HG02840 (cell line): Measurements from ENCODE around the gene RFT1.
"Not testable (repeated sequence)": the region's sequence is repeated elsewhere in the genome, so short reads cannot be mapped to it uniquely, and the experiment has no call there.

Source experiments
- ATAC-seq: cut with Tn5 transposase; IDR thresholded peaks from one replicate; pipeline ENCODE4 v1.9.1; 2021; ENCODE audit warnings: mild to moderate bottlenecking, moderate library complexity, moderate number of reproducible peaks; ENCODE audit not compliant: unreplicated experiment, low FRiP score

Gene RFT1

DNA sequence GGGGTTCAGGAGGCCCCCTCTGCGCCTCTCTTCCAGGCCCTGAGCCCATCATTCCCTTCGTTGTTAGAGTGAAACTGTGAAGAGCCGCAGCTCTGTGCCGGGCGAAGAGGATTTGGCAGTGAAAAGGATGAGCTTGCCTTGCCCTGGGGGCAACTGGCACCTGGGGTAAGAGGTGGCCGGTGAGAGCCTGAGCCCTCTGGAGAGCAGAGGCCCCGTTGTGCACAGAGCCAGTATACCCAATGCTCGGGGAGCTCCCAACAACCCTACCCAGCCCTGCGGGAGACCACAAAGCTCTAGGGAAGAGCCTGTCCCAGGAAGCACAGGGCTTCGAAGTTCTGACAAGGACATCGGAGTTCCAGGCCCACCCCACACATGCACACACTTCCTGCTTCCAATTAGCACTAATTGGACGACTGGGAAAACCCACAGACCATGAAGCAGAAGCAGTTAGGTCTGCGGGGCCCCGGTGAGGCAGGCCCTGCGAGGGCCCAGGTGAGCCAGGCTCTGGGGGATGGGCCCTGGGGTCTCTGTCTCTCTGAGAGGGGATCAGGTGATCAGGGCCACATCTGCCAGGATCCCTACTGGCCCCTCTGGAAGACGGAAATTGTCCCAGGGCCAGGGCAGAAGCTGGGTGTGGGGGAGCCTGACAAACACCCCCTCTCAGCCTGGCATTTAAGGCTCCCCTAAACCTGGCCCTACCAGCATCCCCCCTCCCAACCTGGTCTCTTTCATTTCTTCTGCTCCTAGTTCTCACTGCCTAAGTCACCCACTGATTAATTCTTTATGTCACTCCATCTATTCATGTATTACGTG is 56.5 kb downstream of the RFT1 start:
- no peak for ATAC-seq

GRCh38 chr3:53072653-53073552 is 57.3 kb downstream of the RFT1 start:
- ATAC-seq = peak; percentile 78

GRCh38 chr3:53071882-53072431 is 58.3 kb downstream of the RFT1 start:
- ATAC-seq = no peak

- ATAC-seq = no peak
Observed at GRCh38 chr3:53069422-53070068, 60.7 kb downstream of the RFT1 start.

GRCh38 chr3:53068176-53068575 is 62.1 kb downstream of the RFT1 start:
- no peak for ATAC-seq

DNA sequence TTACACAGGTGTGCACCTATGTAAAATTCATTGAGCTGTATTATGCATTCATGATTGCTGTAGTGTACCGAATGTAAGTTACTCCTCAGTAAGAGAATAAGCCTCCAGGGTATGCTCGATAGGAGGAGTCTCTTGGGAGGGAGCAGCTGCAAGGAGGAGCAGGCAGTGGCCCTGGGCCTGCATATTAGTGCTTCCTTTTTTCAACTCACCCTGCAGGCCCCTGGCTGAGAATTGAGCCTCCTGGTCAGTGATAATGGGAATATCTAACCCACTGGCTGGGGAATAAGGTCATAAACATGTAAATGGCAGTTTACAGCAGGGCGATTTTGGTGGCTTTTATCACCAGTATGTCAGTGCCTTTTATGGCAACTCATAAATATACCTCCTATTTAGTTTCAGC is 62.7 kb downstream of the RFT1 start:
- no peak for ATAC-seq

DNA sequence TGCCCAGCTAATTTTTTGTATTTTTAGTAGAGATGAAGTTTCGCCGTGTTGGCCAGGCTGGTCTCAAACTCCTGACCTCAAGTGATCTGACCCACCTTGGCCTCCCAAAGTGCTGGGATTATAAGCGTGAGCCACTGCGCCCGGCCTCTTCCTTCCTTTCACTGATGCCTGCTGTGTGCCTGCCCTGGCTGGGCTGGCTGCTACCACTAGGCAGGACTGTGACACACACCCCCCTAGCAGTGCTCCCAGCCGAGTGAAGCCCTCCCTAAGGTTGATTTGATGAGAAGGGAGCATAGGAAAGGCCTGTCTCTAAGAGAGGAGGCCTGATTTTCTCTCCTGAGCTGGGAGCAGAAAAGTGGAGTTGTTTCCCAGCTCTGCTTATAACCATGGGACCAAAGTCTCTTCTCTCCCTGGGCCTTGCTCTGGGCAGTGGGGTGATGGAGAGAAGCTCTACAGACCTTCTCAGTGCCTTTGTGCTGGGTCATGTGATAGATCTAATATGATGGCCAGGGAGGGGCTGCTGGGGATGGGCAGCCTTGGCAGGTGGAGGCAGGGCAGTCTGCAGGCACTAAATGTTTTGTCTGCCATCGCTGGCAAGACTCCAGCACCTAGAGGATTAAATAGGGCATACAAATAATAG is 64.3 kb downstream of the RFT1 start:
- no peak for ATAC-seq

GRCh38 chr3:53062905-53063304 is 67.3 kb downstream of the RFT1 start:
- no peak for ATAC-seq

- ATAC-seq = no peak
Observed at GRCh38 chr3:53056442-53056841, 73.8 kb downstream of the RFT1 start.

- not testable (repeated sequence) for ATAC-seq
Observed at GRCh38 chr3:53054233-53054632, 76.0 kb downstream of the RFT1 start.

DNA sequence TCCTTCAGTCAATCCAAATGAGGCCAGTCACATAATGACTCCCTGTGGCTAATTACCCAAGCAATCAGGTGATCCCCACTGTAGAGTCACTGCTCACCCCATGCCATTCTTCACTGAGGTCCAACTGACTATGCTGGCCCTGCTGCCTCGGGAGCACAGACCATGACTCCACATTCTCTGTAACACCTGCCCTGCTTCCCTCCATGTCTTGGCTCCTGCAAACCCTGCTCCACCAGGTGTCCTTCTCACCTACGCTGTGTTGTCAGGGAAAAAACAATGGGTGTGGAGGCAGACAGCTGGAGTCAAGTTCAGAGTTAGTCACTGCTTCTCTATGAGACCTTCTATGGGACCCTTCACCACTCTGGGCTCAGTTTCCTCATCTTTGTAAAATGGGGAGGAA is 78.3 kb downstream of the RFT1 start:
- ATAC-seq = no peak

GRCh38 chr3:53049987-53050386 is 80.2 kb downstream of the RFT1 start:
- ATAC-seq = no peak

- peak; percentile 28 for ATAC-seq
Observed at GRCh38 chr3:53046171-53047170, 83.8 kb downstream of the RFT1 start.

DNA sequence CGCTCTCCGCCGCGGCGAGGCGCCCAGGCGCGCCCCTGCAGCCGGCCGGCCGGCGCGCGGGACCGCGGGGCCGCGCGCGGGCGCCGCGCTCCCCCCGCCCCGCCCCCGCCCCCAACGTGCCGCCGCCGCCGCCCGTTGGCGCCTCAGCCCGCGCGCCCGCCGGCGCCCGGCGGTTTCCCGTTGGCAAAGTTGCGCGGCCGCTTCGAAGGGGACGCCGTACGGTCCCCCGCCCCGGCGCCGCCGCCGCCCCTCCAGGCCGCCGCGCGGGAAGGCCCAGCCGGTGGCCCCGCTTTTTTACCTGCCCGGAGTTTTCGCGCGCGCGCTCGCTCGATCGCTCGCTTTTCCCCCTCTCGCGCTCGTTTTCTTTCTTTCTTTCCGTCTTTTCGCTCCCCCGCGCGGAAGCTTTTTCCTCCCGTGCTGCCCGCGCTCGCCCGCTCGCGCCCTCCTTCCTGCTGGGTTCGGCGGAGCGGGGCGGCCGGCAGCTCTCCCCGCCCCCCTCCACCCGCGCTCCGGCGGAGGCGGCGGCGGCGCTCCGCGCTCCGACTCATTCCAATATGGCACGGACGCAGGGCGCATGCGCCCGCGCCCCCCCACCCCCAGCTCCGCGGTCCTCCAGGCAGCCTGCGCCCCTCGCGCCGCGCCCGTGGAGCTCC is 84.6 kb downstream of the RFT1 start, which contains the start of gene SFMBT1:
Gene SFMBT1, minus strand, starts transcription at position 556 of the 653 bp plus-strand sequence. CDS start 76,945 bp downstream, outside the sequence.
- peak; percentile 53 for ATAC-seq

- ATAC-seq = peak; percentile 36
Observed at GRCh38 chr3:53044711-53045517, 85.3 kb downstream of the RFT1 start.

DNA sequence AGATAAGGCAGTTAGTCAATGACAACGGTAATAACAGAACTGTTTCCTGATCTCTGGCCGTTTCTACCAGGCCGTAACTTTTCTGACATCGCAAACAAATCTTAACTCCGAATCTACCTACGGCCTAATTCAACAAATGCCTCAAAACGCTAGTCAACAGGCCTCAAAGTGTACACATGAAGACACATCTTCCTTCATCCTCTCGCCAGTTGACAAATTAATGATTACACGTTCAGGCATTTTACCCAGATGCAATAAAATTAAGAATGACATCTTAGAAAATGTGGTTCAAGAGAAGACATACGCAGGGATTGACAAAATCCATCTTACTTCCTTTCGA is 85.9 kb downstream of the RFT1 start:
- ATAC-seq = no peak

DNA sequence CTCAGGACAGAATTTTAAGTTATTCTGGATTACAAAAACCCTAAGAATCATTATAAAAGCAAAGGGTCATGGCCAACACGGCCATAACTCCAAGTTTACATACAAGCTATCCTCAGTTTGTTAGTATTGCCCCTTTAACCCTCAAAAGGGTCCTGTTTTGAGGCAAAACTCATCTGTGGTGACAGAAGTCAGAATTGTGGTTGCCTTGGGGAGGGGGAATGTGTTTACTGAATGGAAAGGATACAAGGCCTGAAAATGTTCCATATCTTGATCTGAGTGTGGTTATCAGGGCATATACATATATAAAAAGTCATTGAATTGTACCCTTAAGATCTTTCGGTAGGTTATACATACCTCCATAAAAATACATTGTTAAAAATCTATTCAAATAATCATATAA is 86.5 kb downstream of the RFT1 start:
- no peak for ATAC-seq

GRCh38 chr3:53042651-53043050 is 87.6 kb downstream of the RFT1 start:
- ATAC-seq = no peak
